NCI-H187 treated with DMSO at 0.1 percent for 48 hours (cell line): ENCODE results near the gene KRTAP4-8.
"Not testable (repeated sequence)": the region's sequence is repeated elsewhere in the genome, so short reads cannot be mapped to it uniquely, and the experiment has no call there.

Experiments used
- DNase-seq: peaks from one replicate; lab custom pipeline; 2025; lab: John Stamatoyannopoulos, UW

KRTAP4-8 gene

DNA sequence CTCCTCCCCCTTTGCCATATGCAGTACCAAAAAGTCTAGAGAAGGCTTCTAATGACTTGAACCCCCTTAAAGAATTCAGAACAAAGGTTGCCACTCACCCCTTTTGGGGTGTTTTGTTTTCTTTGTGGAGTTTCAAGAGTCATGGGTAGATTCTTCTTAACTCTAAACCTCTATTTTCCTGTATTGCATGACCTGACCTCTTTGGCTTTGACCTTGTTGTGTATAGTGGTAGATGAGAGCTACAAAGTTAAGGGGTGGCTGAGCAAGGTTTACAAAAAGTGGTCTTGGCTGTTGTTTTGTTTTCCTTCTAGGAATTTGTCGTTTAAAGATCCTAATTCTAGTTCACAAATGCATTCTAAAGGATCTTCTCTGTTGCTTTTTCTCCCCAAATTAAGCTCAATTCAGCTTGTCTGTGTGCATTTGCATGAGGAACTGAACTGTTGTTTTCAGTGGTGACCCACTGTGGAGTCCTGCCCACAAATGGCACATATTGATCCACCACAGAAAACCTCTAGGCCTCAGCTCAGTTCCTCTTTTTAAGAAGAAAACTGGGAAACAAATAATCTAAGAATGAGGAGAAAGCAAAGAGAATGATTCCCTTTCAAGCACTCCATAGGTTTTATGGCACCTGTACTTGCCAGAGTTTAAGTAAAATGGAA lies 10.9 kb upstream of the KRTAP4-8 start:
- DNase-seq = not testable (repeated sequence)

- no peak for DNase-seq
These were observed 10.1 kb upstream of the KRTAP4-8 start for GRCh38 chr17:41107941-41108450.

GRCh38 chr17:41105347-41105746 lies 7.4 kb upstream of the KRTAP4-8 start, which contains the start of gene KRTAP4-9:
KRTAP4-9 (plus strand) TSS chr17:41105389; CDS start chr17:41105389, 0 bp downstream.
- DNase-seq = not testable (repeated sequence)

DNA sequence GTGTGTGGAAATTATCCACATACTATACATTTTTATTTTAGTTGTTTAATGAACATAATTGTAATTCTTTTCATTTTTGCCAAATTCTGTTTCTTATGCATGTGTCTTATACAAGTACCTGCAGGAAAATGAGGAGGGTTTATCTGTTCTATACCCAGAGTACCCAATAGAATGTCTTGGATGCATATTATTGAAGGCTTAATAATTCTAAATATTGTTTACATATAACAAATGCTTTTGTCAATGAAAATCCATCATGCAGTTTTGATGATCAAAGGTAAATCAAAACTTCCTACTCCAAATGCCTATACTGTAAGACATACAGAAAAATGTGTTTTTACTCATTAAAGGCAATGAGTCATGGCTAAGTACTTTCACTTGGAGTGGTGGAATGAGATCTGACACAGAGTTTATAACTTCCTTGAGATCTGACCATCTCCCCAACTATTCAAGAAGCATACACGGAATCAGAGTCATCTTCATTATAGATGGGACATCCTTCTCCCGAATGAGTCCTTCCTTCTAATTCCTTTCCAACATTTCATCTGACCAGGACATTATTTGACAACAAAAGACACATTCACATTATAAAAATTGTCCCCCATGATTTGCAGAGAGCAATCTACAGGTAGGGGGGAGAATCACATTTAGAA lies 6.6 kb upstream of the KRTAP4-8 start:
- DNase-seq = not testable (repeated sequence)

DNA sequence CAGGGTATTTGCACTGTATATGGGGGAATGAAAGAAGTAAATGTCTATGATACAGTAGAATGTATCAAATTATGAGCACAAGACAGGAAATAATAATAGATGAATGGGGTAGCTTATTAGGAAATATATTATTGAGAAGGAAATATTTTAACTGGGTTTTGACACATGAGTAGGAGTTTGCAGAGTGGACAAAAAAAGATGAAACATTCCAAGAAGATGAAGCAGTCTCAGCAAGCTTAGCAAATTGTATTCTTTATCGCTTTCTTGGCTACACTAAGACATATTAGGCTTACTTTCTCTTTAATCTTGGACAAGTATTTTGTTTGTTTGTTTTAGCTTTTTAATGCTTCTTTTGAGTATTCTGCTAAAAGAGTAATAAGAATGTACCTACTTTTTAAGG lies 6.0 kb upstream of the KRTAP4-8 start:
- DNase-seq = no peak

DNA sequence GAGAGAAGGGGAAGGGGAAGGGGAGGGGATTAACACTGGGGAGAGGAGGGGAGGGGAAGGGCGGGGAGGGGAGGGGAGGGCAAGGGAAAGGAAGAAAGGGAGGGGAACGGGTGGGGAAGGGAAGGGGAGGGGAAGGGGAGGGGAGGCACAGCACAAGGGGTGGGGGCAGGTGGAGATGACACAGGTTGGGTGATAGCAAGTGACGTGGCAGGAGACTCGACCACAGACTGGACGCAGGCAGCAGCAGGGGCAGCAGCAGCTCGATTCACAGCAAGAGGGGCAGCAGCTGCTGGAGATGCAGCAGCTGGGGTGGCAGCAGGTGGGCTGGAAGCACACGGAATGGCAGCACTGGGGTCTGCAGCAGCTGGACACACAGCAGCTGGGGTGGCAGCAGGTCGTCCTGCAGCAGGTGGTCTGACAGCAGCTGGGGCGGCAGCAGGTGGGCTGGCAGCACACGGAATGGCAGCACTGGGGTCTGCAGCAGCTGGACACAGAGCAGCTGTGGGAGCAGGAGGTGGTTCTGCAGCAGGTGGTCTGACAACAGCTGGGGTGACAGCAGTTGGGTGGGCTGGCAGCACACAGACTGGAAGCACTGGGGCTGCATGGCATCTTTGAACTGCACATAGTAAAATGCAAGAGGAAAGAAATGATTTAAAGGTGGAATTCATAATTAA lies 3.8 kb upstream of the KRTAP4-8 start, which contains the start of gene KRTAP4-16:
Gene KRTAP4-16 (minus strand): TSS at position 624 of the 674 bp plus-strand sequence. CDS start 0 bp downstream, at position 624.
- no peak for DNase-seq

DNA sequence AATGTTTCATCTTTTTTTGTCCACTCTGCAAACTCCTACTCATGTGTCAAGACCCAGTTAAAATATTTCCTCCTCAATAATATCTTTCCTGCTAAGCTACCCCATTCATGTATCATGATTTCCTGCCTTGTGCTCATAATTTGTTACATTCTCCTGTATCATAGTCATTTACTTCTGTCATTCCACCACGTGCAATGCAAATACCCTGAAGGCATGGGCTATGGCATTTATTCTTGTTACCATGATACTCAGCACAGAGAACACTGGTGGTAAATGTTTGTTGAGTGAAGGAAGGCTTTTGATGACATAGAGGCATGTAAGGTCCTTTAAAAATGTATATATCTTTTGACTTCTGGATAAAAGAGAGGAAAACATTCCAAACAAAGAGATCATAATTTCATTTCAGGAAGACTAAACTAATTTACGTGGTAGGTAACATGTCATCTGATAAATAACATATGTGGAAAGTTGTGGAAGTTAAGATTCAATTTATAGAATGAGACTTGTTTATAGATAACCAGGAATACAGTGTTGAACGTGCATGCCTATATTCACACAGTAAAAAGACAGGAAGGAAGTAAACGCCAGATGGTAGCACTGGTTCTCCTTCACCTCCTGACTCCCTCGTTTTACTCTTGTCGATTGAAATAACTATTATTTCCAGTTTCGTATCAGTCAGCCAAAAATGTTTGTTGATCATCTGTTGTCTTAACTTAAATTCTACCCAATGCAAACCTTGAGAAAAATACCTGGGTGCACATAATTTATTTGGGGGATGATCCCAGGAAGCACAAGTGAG lies 1.9 kb upstream of the KRTAP4-8 start:
- not testable (repeated sequence) for DNase-seq

DNA sequence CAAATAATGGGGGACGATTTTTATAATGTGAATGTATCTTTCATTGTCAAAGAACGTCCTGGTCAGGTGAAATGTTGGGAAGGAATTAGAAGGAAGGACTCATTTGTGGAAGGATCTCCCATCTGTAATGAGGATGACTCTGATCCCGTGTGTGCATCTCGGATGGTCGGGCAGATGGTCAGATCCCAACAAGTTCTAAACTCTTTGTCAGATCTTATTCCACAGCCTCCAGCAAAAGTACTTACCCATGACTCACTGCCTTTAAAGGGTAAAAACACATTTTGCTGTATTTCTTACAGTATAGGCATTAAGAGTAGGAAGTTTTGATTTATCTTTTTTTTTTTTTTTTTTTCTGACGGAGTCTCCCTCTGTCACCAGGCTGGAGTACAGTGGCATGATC lies 539 bp upstream of the KRTAP4-8 start:
- no peak for DNase-seq

DNA sequence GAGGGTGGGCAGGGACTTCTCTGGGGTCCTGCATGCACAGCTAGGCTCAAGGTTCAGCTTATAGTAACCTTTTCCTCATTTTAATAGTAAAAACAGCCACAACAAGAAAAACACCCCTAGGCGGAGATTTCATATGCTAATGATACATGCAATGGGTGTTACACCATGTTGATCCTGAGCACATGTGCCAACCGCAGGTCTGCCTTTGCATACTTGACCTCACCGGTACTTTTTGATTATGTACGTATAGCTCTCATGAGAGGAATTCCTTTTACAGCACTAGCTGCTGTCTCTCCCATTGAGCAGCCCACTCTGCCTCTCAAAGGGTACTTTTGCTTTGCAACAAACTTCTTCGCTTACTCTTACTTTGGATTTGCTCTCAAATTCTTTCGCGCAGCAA lies 1.9 kb downstream of the KRTAP4-8 start:
- no peak for DNase-seq

GRCh38 chr17:41088760-41089352 lies 9.1 kb downstream of the KRTAP4-8 start:
- not testable (repeated sequence) for DNase-seq

DNA sequence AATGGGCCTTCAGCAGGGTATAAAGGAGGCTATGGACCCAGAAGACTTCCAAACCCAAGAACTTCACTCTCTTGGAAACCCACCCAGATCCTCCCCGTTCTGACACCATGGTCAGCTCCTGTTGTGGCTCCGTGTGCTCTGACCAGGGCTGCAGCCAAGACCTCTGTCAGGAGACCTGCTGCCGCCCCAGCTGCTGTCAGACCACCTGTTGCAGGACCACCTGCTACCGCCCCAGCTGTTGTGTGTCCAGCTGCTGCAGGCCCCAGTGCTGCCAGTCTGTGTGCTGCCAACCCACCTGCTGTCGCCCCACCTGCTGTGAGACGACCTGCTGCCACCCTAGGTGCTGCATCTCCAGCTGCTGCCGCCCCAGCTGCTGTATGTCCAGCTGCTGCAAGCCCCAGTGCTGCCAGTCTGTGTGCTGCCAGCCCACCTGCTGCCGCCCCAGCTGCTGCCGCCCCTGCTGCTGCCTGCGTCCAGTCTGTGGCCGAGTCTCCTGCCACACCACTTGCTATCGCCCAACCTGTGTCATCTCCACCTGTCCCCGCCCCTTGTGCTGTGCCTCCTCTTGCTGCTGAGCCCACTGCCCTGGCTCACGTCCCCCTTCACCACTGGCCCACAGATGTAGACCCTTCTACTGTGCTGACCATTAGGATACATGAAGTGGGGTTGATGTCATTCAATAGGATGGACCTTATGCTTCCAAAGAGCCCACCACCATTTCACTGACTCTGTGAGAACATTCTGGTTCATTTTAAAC lies 13.7 kb downstream of the KRTAP4-8 start, which contains the start of gene KRTAP4-7:
Gene KRTAP4-7 (plus strand): TSS at position 51 of the 757 bp plus-strand sequence. CDS start 57 bp downstream, at position 108.
- DNase-seq = not testable (repeated sequence)

DNA sequence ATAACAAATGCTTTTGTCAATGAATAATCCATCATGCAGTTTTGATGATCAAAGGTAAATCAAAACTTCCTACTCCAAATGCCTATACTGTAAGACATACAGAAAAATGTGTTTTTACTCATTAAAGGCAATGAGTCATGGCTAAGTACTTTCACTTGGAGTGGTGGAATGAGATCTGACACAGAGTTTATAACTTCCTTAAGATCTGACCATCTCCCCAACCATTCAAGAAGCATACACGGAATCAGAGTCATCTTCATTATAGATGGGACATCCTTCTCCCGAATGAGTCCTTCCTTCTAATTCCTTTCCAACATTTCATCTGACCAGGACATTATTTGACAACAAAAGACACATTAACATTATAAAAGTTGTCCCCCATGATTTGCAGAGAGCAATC lies 14.5 kb downstream of the KRTAP4-8 start:
- not testable (repeated sequence) for DNase-seq

DNA sequence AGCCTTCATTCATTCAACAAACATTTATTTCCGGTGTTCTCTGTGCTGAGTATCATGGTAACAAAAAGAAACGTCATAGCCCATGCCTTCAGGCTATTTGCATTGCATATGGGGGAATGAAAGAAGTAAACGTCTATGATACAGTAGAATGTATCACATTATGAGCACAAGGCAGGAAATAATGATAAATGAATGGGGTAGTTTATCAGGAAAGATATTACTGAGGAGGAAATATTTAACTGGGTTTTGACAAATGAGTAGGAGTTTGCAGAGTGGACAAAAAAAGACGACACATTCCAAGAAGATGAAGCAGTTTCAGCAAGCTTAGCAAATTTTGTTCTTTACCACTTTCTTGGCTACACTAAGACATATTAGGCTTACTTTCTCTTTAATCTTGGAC lies 15.3 kb downstream of the KRTAP4-8 start:
- DNase-seq = no peak

GRCh38 chr17:41076788-41077187 lies 21.2 kb downstream of the KRTAP4-8 start:
- DNase-seq = no peak

DNA sequence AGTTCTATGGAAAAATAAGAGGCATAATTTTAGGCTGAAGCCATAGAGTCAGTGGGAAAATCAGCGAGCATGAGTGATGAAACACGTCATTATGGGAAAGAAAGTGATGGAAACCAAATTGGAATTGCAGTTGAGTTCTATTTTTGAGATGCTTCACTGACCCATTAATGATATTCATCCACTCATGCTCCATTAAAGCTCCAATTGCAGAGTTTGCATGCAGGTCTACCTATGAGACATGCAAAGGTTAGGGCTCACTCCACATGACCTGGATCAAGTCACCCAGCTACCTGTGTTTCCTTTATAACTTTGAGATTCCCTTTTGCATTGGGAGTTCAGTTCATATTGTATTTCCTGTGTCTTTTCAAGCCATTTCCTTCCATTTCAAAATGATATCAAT lies 24.3 kb downstream of the KRTAP4-8 start:
- no peak for DNase-seq

- DNase-seq = no peak
These were observed 26.2 kb downstream of the KRTAP4-8 start for GRCh38 chr17:41071606-41072360.

DNA sequence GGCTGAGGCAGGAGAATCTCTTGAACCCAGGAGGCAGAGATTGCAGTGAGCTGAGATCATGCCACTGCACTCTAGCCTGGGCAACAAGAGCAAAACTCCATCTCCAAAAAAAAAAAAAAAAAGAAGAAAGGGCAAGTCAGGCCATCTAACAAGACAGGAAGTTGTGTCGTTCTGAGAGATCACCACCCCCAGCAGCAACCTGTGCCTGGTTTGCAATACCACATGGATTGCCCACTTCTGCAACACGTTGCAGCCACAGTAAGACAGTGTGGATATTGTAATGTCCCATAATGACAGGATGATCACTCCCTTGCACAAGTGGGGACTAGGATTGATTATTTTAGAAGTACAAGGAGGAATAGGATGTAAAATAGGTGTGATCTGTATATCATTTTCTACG lies 28.9 kb downstream of the KRTAP4-8 start:
- DNase-seq = no peak

DNA sequence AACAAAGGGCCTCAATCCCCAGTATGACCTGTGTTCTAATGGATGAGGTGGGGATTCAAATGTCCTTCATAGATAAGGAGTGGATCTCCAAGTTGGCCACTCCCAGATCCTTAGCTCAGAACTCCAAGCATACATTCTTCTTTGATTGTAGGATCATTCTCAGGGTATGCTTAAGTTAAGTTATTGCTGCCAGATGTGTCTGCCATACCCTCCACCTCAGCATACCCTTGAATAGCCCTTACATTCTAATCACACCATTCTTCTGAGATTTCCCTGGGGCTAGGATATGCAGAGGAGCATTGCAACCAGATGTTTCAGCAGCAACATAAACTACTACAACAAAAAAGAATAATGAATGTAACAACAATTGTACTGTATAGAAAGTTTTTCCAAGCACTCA lies 30.7 kb downstream of the KRTAP4-8 start:
- DNase-seq = no peak

DNA sequence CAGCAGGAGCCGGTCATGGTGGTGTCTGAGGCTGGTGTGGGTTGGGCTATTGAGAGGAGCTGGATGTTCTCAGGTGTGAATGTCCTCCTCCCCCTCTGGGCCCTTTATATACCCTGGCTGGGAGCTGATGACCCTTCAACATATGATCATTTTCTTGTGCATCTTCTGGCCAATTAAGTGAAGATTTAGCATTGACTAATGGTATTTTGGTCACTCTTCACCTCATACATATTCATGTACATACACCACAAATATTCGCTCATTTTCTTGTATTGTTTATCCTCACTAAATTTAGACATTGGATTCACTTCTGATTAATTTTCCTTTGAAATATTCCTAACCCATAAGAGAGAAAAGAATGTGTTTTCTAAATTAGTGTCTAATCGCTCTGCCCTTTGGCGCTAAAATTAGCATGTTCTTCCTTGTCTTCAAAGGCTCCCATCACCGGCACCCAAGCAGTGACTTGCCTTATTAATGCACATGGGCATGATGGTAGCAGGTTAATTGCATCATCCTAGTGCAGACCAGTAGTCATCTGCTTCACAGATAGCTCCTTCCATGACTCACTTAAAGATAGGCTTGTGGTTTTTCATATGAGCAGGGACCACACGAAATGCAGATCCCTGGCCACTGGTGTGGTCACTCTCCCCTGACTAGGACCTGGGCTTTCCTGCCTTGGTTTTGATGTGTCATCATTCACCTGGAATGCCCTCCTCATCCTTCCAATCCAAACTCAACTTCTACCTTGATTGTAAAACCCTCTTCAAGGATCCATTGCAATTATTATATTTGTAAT lies 31.9 kb downstream of the KRTAP4-8 start, which contains the start of gene KRTAP2-4:
Gene KRTAP2-4 (minus strand): TSS at position 51 of the 796 bp plus-strand sequence. CDS start 34 bp downstream, at position 17.
- no peak for DNase-seq
